ENCODE measurements around the gene ATF7. TPM values are rescaled to one million over a fixed set of nuclear protein-coding genes. Genes with fewer than 3 reads are reported as not detected.

ATF7 gene
- total and polyA plus RNA-seq, 9 of the 15 experiments (the other 6 are each of a cell fraction or from before 2014, with no cell fraction given), result 10.6 to 30.4 (median 20.7) TPM

GRCh38 chr12:53467082-53467481, 159.1 kb downstream of the ATF7 start (continued):
- no peak for TF ChIP-seq ZNF318 (IDR thresholded peaks at IDR 0.05; ENCODE audit: borderline replicate concordance in 1 of 2, low read depth in 1 of 2)
- TF ChIP-seq RBM25 (IDR thresholded peaks at IDR 0.05; ENCODE audit: low read depth, low read length, severe bottlenecking), result no peak
- TF ChIP-seq PTTG1 (tag; IDR thresholded peaks at IDR 0.05; ENCODE audit: low read depth), result no peak
- TF ChIP-seq E2F1 (CRISPR knock-in tag; IDR thresholded peaks at IDR 0.05), result no peak
- TF ChIP-seq CAMTA2 (CRISPR knock-in tag; conservative IDR thresholded peaks at IDR 0.05), result no peak
- no peak for TF ChIP-seq DDX20 (tag; IDR thresholded peaks at IDR 0.05; ENCODE audit: low read depth)
- no peak for TF ChIP-seq BCLAF1 (IDR thresholded peaks at IDR 0.05; ENCODE audit: borderline replicate concordance in 1 of 2, control insufficient read depth in 1 of 2, low read depth in 2 of 2, low read length in 1 of 2)
- no peak for TF ChIP-seq KLF16 (IDR thresholded peaks at IDR 0.05)
- no peak for TF ChIP-seq KLF6 (CRISPR knock-in tag; IDR thresholded peaks at IDR 0.05; ENCODE audit: borderline replicate concordance)
- TF ChIP-seq ZNF175 (CRISPR knock-in tag; IDR thresholded peaks at IDR 0.05; ENCODE audit: low read depth), result no peak
- no peak for TF ChIP-seq TBL1XR1 (IDR thresholded peaks at IDR 0.05; ENCODE audit: low read length in 2 of 2)
- TF ChIP-seq RNF2 (IDR thresholded peaks at IDR 0.05), result no peak
- no peak for TF ChIP-seq HLTF (IDR thresholded peaks at IDR 0.05)
- TF ChIP-seq EHMT2 (IDR thresholded peaks at IDR 0.05), result no peak

Measured in K562 (cell line).